HG03108 (cell line): ENCODE results near the gene LRRC4.

Source experiments
- ATAC-seq: cut with Tn5 transposase; IDR thresholded peaks from one replicate; pipeline ENCODE4 v1.9.1; 2021; ENCODE audit warnings: moderate library complexity; ENCODE audit not compliant: unreplicated experiment

The LRRC4 gene

DNA sequence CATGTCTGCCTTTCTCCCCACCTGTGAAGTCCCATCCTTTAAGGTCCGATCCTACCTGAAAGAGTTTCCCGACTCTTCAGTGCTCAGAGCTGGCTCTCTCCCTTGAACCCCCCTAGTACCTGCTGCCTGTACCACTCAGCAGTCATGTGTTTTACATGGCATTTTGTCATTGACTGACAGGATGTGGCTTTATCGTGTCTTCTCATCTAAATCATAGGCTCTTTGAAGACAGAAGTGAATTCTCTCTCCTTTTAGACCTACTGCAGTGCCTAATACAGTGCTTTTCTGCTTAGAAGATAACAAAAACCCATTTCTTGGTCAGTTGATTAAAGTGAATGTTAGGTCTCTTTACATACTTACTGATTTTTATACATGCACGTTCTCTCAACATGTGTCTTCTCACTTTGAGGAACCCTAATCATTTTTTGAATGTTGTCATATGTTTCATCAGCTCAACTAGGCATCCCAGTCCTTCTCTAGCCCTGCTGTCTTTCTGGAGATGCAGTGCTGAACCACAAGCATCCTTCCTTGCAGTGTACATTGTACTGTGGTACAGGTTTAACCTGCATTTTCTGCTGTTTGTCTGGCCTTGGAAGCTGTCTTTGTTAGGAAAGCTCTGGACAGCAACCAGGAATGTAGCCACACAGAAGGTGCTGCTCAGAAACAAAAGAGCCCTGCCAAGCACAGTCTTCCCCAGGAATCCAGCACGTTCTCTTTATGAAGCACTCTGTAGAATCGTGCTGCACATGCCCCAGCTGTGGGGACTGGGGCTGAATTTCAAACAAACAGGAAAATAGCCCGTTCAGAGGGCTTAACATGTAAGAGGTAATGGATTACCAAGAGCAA lies 28.1 kb upstream of the LRRC4 start:
- no peak for ATAC-seq

GRCh38 chr7:128057909-128058308 lies 26.7 kb upstream of the LRRC4 start:
- ATAC-seq: no peak

DNA sequence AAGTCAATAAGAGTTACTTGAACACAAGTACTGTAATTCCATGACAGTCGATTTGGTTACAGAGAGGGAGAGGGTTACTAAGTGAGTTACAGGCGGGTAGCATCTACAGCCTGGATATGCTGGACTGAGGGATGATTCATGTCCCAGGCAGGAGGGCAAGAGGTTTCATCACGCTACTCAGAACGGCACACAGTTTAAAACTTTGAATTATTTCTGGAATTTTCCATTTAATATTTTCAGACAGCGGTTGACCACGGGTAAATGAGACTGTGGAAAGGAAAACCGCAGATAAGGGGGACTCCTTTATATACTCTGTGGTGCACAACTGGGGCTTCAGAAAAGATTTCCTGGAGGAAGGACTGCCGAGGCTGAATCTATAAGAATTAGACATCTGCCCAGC lies 25.7 kb upstream of the LRRC4 start:
- ATAC-seq: no peak

DNA sequence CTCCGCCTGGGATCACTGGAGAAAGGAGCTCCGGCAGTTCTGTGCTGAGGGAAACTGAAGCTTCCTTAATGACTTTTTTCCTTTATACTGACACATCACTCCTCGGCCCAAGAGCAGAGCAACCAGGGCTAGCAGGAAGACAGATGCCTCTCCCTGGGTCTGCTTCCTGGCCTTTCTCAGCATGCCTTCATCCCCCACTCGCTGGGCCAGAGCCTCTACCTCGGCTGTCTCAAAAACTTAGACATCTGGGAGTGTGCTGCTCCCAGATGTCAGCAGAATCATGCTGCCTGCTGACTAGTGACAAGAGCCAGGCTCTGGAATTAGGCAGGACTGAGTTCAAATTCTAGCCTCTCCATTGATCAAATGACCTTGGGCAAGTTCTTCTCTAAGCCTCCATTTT lies 24.4 kb upstream of the LRRC4 start:
- ATAC-seq: no peak

GRCh38 chr7:128054511-128054910 lies 23.3 kb upstream of the LRRC4 start:
- no peak for ATAC-seq

GRCh38 chr7:128053991-128054390 lies 22.8 kb upstream of the LRRC4 start:
- ATAC-seq: no peak

- no peak for ATAC-seq
Observed at GRCh38 chr7:128053023-128053422, 21.8 kb upstream of the LRRC4 start.

DNA sequence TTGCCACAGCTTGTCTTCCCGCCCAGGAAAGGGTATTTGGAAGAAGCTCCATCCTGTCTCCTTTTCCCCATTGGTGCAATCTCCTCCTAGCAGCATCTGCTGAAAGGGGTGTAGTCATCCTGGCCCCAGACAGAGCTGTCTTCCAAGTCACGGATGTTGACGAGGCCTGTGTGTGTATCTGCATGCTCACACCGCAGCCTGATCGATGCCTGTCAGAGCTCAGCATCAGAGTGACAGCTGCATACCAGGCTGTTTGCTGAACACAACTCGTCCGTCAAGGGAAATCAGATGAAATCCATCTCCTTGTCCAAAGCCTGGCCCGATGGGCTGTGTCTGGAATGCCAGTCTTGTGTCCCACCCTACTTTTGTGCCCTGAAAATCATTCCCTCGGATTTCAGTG lies 21.2 kb upstream of the LRRC4 start:
- ATAC-seq: no peak

DNA sequence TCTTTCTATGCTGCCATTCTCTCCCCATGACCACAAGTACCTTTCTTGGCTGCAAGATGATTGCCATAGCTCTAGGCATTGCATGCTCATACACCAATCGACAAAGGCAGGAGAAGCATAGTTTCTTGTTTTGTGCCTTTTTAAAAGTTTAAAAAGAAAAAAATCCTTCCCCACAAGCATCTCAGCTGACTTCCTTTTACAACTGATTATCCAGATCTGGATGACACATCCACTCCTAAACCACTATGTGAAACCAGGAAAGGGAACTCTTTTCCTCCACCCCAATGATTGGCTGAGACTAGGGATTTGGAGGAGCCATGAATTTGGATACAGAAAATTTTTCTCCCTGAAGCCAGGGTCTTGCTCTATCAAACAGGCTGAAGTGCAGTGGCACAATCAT lies 14.5 kb upstream of the LRRC4 start:
- no peak for ATAC-seq

- ATAC-seq: no peak
Observed at GRCh38 chr7:128045158-128045557, 13.9 kb upstream of the LRRC4 start.

GRCh38 chr7:128044064-128044463 lies 12.8 kb upstream of the LRRC4 start:
- ATAC-seq: no peak

- ATAC-seq: no peak
Observed at GRCh38 chr7:128042012-128042411, 10.8 kb upstream of the LRRC4 start.

DNA sequence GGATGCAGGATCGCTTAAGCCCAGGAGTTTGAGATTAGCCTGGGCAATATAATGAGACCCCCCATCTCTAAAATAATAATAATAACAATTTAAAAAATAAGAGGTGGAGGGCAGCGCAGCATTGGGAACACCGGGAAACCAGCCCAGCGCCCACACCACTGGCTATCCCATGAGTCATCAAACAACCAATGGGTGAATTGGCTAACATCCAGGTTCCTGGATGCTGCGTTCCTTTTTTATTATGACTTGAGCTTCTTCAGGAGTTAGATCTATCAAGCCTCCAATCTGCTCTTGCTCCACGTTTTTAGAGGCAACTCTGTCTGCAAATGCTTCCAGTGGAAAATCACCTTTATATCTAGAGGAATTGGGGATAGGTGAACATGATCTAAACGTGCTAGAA lies 10.0 kb upstream of the LRRC4 start:
- ATAC-seq: no peak

DNA sequence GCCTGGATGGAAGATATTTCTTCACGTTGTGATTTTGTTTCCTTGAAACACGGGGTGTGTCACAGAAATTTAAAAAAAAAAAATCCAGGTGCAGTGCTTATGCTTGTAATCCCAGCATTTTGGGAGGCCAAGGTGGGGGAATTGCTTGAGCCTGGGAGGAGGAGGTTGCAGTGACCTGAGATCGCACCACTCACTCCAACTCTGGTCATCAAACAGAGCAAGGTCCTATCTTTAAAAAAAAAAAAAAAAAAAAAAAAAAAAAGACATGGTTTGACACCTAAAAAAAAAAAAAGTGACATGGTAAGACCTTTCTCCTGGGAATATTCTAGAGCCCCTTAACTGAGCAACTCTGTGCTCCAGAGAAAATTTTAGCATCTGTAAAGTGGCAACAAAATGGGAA lies 9.0 kb upstream of the LRRC4 start:
- ATAC-seq: no peak

GRCh38 chr7:128039544-128039953 lies 8.3 kb upstream of the LRRC4 start:
- ATAC-seq: no peak

DNA sequence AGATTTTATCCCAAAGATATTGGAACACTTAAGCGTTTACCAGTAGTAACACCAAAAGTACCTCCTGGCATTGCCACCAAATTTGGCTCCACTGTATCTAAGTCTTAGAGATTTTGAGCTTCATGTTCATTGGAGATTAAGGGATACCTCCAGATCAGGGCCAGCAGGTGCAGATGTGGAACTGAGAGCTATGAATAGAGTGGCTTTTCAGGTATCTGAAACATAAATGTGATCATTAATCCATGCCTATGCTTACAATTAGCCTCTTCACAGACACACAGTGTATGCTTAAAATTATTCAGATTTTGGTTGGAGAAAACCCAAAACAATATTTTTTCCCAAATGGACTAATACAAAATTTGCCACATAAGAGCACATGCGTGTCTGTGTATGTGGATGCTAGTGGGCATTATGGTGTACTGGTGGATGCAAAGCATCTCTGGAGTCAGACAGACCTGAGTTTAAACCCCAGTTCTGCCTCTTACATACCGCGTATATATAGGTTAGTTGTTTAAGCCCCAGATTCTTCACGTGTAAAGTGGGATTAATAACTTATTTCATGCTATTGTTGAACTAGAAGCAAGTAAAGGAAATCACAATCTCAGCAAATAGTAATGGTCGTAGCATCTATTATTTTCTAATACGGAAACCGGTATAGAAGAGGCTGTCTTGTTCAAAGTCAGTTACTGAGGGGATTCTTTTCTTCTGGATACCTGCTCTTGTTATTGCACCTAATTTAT lies 6.8 kb upstream of the LRRC4 start:
- no peak for ATAC-seq

- ATAC-seq: no peak
Observed at GRCh38 chr7:128037081-128037480, 5.8 kb upstream of the LRRC4 start.

DNA sequence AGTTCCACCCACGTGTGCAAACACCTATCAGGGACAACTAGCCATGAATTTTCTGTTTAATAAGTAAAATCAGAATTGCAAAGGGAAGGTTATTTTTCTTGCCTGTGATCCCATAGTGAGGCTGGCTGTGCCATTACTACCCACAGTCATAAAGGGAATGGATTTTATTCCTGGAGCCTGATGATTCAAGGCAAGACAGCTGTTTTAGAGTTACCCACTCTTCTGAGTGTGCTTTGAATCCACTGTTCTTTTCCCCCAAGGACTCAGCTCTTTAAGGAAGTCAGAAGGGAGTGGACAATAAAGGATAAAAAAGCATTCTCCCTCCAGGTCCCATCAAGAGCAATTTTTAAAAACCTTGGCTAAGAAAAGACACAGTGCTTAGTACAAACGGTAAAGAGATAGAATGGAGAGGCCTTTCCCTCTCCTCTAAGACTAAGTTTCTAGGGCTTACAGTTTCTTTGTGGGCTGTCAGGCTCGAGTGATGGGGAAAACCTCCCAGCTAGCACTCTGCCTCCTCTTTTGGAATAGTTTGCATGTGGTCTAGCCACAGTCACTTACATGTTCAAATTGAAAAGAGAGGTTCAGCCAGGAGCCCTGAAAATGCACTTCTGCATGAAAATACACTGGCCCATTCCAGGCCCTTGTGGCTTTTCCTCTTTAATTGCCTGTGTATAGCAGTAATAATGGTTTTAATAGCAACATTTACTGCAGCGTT lies 5.1 kb upstream of the LRRC4 start:
- ATAC-seq: peak; percentile 51

GRCh38 chr7:128035712-128036111 lies 4.5 kb upstream of the LRRC4 start:
- no peak for ATAC-seq

- no peak for ATAC-seq
Observed at GRCh38 chr7:128034825-128035224, 3.6 kb upstream of the LRRC4 start.

DNA sequence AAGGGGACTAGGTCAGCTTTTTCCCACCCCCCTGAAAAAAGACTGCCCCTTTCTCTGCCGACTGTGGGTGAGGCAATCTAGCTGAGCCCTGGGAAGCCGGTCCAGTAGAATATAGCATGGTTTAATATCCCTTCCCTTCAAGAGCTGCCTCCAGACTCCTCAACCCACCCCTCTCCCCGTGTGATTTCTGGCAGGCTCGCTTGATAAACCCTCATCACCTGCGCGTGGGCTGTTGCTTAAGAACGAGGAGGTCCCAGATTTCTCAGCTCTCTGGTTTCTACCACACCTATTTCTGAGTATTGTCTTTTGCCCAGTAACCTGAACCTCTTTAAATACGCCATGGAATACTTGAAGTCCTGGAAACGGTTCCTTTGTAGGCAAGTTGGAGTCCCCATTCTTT lies 2.0 kb upstream of the LRRC4 start:
- no peak for ATAC-seq
